PFSK-1 (cell line): Measurements from ENCODE around the gene TMEM61.

ENCODE experiments used
- FOXP2 ChIP-seq: optimal IDR thresholded peaks from 2 replicates; pipeline ENCODE3; 2011; ENCODE audit warnings: borderline replicate concordance, control low read depth, inconsistent platforms; ENCODE audit not compliant: insufficient read depth; ENCODE audit errors: extremely low read length, extremely low read depth
- POLR2AphosphoS5 ChIP-seq: IDR thresholded peaks from 2 replicates; pipeline ENCODE4 v1.6.1; 2012; ENCODE audit warnings: low read depth, mild to moderate bottlenecking, control low read depth, low read length, moderate library complexity
- REST ChIP-seq, 2 experiments: IDR thresholded peaks; 2 replicates each; pipeline versions ENCODE4 v1.6.1 to v1.8.0; 2011 to 2012; ENCODE audit warnings: low read depth in 2 of 2, low read length in 2 of 2, control low read depth in 1 of 2, inconsistent platforms in 1 of 2, mild to moderate bottlenecking in 1 of 2, moderate library complexity in 1 of 2; ENCODE audit not compliant: insufficient read depth in 1 of 2
- SIN3A ChIP-seq: IDR thresholded peaks from 2 replicates; pipeline ENCODE4 v1.6.1; 2012; ENCODE audit warnings: mild to moderate bottlenecking, low read length, moderate library complexity, borderline replicate concordance; ENCODE audit not compliant: insufficient read depth
- TAF1 ChIP-seq: IDR thresholded peaks from 2 replicates; pipeline ENCODE4 v1.6.1; 2012; ENCODE audit warnings: low read length, control low read depth, borderline replicate concordance; ENCODE audit not compliant: insufficient read depth

GRCh38 chr1:54985556-54985955 is 5.1 kb downstream of the TMEM61 start:
- TF ChIP-seq REST (IDR thresholded peaks at IDR 0.05; ENCODE audit: insufficient read depth in 1 of 2, low read depth in 2 of 2, low read length in 2 of 2), result no peak
- no peak for TF ChIP-seq POLR2AphosphoS5
- TF ChIP-seq TAF1, result no peak
- TF ChIP-seq SIN3A, result no peak
- no peak for TF ChIP-seq FOXP2
